HepG2 (cell line): Measurements from ENCODE around the gene SPHK1. TPM values are rescaled to one million over a fixed set of nuclear protein-coding genes. Genes with fewer than 3 reads are reported as not detected.
A peak's percentile ranks its signal among the peaks of the same experiment; 100 is the strongest.

ENCODE experiments used
- DR1 ChIP-seq: sonication (generic); formaldehyde crosslinking; IDR thresholded peaks from 2 replicates; pipeline ENCODE4 v1.8.0; 2021; ENCODE audit warnings: mild to moderate bottlenecking, missing genetic modification reagents, inconsistent platforms
- EZH2 ChIP-seq: conservative IDR thresholded peaks from 2 replicates; pipeline ENCODE4 v1.6.1; 2012; ENCODE audit warnings: mild to moderate bottlenecking, low read depth, low read length, moderate library complexity
- HNRNPLL ChIP-seq: fragments of 200-400 bp; formaldehyde crosslinking; IDR thresholded peaks from 2 replicates; pipeline ENCODE4 v1.6.1; 2017; ENCODE audit warnings: mild to moderate bottlenecking, low read depth, low read length; ENCODE audit not compliant: poor library complexity, severe bottlenecking
- KLF11 ChIP-seq: IDR thresholded peaks from 2 replicates; pipeline ENCODE4 v1.6.1; 2016; ENCODE audit warnings: missing compliant biosample characterization
- PHF21A ChIP-seq: sonication (generic); formaldehyde crosslinking; IDR thresholded peaks from 2 replicates; pipeline ENCODE4 v1.5.0; 2020; ENCODE audit warnings: mild to moderate bottlenecking, missing genetic modification reagents
- SNAPC4 ChIP-seq: sonication (generic); formaldehyde crosslinking; IDR thresholded peaks from 2 replicates; pipeline ENCODE4 v1.4.0; 2020; ENCODE audit warnings: mild to moderate bottlenecking, missing genetic modification reagents
- TAF15 ChIP-seq: fragments of 200-400 bp; formaldehyde crosslinking; IDR thresholded peaks from one replicate; pipeline ENCODE4 v1.6.1; 2018; ENCODE audit warnings: mild to moderate bottlenecking, low read depth, low read length; ENCODE audit not compliant: poor library complexity, severe bottlenecking
- TBX3 ChIP-seq: fragments of 450-650 bp; IDR thresholded peaks from 2 replicates; pipeline ENCODE4 v1.6.1; 2017; ENCODE audit warnings: antibody characterized with exemption, mild to moderate bottlenecking, inconsistent platforms, borderline replicate concordance
- ZBTB7A ChIP-seq: sonication (generic); formaldehyde crosslinking; IDR thresholded peaks from 2 replicates; pipeline ENCODE4 v1.8.0; 2022; ENCODE audit warnings: mild to moderate bottlenecking, missing genetic modification reagents
- ZNF263 ChIP-seq: sonication (generic); formaldehyde crosslinking; IDR thresholded peaks from 2 replicates; pipeline ENCODE4 v1.4.0; 2020; ENCODE audit warnings: missing genetic modification reagents
- ZNF558 ChIP-seq: sonication (generic); formaldehyde crosslinking; IDR thresholded peaks from 2 replicates; pipeline ENCODE4 v1.9.0; 2022; ENCODE audit warnings: mild to moderate bottlenecking, missing genetic modification reagents, borderline replicate concordance
- polyA plus RNA-seq, 8 experiments: library from polyadenylated mRNA; depleted of rRNA in 3 of 8; stranded (reverse) in 7 of 8; unstranded in 1 of 8; fragments of >200 nt; fragmentation: Illumina TruSeq in 4 of 8; extraction: Trizol in 4 of 8; gene quantifications; 2 replicates each; pipeline versions ENCODE4 v1.2.1 to v1.2.3, GENCODE V29; 2011 to 2016; ENCODE audit warnings: low read depth in 4 of 8, missing spikeins in 1 of 8, mixed read lengths in 1 of 8; ENCODE audit not compliant: insufficient read depth in 1 of 8
- total RNA-seq, 5 experiments: library from RNA; depleted of rRNA; stranded (reverse); fragments of >200 nt; fragmentation: Illumina TruSeq; extraction: Trizol; gene quantifications; 2 replicates each; pipeline ENCODE4 v1.2.3, GENCODE V29; 2016; ENCODE audit warnings: low read depth in 1 of 5
- TF ChIP-seq, protein P1 (sequence below): sonication (generic); formaldehyde crosslinking; IDR thresholded peaks from 2 replicates; pipeline ENCODE4 v1.4.0; 2020; ENCODE audit warnings: mild to moderate bottlenecking, missing genetic modification reagents, borderline replicate concordance
- TF ChIP-seq, protein P2 (sequence below): sonication (generic); formaldehyde crosslinking; IDR thresholded peaks from 2 replicates; pipeline ENCODE4 v1.5.0; 2020; ENCODE audit warnings: mild to moderate bottlenecking, missing genetic modification reagents, borderline replicate concordance
- TF ChIP-seq, protein P3 (sequence below): sonication (generic); formaldehyde crosslinking; IDR thresholded peaks from 2 replicates; pipeline ENCODE4 v1.4.0; 2020; ENCODE audit warnings: missing genetic modification reagents

The SPHK1 gene
- total and polyA plus RNA-seq, 2 of the 13 experiments (the other 11 are each of a cell fraction or from before 2014, with no cell fraction given), result 129 to 160 TPM

GRCh38 chr17:76384987-76385891 lies 830 bp downstream of the SPHK1 start (continued):
- TF ChIP-seq, protein P1, sequence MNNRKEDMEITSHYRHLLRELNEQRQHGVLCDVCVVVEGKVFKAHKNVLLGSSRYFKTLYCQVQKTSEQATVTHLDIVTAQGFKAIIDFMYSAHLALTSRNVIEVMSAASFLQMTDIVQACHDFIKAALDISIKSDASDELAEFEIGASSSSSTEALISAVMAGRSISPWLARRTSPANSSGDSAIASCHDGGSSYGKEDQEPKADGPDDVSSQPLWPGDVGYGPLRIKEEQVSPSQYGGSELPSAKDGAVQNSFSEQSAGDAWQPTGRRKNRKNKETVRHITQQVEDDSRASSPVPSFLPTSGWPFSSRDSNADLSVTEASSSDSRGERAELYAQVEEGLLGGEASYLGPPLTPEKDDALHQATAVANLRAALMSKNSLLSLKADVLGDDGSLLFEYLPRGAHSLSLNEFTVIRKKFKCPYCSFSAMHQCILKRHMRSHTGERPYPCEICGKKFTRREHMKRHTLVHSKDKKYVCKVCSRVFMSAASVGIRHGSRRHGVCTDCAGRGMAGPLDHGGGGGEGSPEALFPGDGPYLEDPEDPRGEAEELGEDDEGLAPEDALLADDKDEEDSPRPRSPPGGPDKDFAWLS (CRISPR knock-in tag), result 0 out of 2 replicates have a peak, but pooled peaks have one; percentile 66
- TF ChIP-seq ZNF558 (CRISPR knock-in tag) (no peak; the same call in 1 of the 2 replicates), ZBTB7A (peak; percentile 1; the same call in 1 of the 2 replicates), KLF11 (CRISPR knock-in tag) (0 out of 2 replicates have a peak, but pooled peaks have one; percentile 24), HNRNPLL (peak; percentile 79), SNAPC4 (peak; percentile 12; the same call in 1 of the 2 replicates), DR1 (CRISPR knock-in tag) (no peak; the same call in 1 of the 2 replicates), ZNF263 (CRISPR knock-in tag) (peak; percentile 13; the same call in 1 of the 2 replicates), TBX3 (no peak), PHF21A (CRISPR knock-in tag) (0 out of 2 replicates have a peak, but pooled peaks have one; percentile 2), EZH2 (no peak), TAF15 (peak; percentile 29)
- TF ChIP-seq, protein P2, sequence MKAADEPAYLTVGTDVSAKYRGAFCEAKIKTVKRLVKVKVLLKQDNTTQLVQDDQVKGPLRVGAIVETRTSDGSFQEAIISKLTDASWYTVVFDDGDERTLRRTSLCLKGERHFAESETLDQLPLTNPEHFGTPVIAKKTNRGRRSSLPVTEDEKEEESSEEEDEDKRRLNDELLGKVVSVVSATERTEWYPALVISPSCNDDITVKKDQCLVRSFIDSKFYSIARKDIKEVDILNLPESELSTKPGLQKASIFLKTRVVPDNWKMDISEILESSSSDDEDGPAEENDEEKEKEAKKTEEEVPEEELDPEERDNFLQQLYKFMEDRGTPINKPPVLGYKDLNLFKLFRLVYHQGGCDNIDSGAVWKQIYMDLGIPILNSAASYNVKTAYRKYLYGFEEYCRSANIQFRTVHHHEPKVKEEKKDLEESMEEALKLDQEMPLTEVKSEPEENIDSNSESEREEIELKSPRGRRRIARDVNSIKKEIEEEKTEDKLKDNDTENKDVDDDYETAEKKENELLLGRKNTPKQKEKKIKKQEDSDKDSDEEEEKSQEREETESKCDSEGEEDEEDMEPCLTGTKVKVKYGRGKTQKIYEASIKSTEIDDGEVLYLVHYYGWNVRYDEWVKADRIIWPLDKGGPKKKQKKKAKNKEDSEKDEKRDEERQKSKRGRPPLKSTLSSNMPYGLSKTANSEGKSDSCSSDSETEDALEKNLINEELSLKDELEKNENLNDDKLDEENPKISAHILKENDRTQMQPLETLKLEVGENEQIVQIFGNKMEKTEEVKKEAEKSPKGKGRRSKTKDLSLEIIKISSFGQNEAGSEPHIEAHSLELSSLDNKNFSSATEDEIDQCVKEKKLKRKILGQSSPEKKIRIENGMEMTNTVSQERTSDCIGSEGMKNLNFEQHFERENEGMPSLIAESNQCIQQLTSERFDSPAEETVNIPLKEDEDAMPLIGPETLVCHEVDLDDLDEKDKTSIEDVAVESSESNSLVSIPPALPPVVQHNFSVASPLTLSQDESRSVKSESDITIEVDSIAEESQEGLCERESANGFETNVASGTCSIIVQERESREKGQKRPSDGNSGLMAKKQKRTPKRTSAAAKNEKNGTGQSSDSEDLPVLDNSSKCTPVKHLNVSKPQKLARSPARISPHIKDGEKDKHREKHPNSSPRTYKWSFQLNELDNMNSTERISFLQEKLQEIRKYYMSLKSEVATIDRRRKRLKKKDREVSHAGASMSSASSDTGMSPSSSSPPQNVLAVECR (CRISPR knock-in tag), result no peak
- TF ChIP-seq, protein P3, sequence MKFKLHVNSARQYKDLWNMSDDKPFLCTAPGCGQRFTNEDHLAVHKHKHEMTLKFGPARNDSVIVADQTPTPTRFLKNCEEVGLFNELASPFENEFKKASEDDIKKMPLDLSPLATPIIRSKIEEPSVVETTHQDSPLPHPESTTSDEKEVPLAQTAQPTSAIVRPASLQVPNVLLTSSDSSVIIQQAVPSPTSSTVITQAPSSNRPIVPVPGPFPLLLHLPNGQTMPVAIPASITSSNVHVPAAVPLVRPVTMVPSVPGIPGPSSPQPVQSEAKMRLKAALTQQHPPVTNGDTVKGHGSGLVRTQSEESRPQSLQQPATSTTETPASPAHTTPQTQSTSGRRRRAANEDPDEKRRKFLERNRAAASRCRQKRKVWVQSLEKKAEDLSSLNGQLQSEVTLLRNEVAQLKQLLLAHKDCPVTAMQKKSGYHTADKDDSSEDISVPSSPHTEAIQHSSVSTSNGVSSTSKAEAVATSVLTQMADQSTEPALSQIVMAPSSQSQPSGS, result 0 out of 2 replicates have a peak, but pooled peaks have one; percentile 13
